HS-5 (cell line): ENCODE measurements around the gene BARX2.

Source experiments
- DNase-seq: peaks from one replicate; pipeline ENCODE4 v3.0.0-alpha.2; 2012; ENCODE audit warnings: low read depth

Gene BARX2

DNA sequence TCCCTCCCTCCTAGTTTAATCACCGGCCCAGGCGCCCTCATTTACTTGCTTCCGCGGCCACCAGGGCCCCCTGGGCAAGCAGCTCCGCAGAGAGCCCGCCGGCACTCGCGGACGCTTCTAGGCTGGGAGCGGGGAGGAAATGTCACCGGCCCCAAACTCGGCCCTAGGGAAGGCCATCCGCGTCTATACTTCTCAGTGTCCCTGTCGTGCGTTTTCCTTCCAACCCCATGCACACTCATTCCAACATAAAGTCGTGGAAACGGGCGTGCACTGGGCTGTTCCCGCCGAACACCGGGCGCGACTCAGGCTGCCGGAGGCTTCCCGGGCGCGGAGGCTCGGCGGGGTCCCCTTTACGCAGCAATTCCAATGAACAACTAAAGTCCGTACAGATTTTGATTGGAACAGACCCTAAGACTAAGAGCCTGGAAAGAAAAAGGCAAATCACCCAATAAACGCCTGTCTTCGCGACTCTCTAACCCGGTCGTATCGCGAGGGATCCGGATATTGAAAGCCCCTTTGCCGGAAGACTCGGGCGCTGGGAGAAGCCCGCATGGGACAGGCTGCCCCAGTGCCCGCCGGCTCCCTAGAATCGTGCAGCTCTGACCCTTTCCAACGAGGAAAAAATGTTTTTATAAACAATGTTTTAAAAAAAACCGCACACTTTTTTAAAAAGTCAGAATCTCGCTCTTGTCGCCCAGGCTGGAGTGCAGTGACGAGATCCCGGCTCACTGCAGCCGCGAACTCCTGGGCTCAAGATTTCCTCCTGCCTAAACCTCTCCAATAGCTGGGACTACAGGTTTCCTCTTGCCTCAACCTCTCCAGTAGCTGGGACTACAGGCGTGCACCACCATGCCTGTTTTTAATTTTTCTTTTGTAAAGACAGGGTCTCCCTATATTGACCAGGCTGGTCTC lies 1.3 kb upstream of the BARX2 start:
- DNase-seq: no peak

DNA sequence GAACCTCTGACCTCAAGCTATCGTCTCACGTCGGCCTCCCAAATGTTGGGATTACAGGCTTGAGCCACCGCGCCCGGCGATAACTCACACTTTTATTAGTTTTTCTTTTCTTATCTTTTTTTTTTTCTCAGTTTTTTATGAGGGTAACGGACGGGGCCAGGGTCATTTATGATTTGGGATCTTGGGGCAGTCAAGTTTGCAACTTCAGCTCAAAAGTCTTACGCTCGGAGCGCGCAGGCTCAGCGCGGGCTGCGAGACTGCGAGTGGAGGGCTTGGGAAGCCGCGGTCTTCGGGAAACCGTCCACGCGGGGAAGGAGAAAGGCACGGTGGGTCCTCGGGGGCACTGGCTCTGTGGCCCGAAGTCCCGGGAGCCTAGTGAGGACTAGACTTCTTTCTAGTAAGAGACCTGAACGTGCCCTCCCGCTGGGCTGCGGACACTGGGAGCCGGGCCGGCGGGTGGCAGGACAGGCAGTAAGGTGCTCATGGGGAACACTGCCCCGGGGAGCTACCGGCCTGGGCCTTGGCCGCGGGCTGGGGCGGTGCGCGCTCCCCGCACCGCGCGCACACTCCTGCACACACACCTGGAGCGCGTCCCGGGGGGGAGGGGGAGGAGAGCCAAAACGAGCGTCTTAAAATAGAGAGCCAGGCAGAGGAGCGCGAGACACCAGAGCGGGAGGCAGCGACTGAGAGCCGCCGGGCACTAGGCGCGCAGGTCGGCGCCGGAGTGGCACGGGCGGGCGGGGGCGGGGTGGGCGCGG lies 476 bp upstream of the BARX2 start:
- DNase-seq: no peak

DNA sequence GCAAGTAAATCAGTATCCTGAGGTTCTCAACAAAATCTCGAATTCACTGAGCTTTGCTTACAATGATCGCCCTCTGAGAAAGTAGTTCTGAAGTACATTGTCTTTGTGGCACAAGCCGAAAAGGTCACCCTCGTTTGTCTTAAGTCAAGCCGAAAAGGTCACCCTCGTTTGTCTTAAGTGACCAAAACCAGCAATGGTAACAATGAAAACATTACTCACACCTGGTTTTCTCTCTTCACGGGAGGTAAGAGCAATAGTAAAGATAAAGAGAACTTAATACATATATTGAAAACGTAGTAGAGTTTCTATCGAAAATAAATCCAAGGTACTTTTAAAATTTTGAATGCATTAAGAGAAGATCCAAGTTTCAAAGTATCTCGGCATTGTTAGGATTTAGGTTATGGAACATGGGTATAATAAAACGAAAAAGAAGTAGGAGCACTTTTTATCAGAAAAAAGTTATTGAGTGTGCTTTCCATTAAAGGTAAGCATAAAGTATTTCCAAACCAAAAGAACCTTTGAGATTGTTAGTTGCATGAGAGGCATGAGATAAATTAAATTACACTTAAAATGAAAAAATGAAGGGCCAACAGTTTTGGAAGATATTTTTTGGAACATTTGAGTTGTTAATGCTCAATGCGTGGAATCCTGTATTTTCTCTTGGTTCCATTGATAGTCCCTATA lies 1.2 kb downstream of the BARX2 start:
- DNase-seq: no peak

DNA sequence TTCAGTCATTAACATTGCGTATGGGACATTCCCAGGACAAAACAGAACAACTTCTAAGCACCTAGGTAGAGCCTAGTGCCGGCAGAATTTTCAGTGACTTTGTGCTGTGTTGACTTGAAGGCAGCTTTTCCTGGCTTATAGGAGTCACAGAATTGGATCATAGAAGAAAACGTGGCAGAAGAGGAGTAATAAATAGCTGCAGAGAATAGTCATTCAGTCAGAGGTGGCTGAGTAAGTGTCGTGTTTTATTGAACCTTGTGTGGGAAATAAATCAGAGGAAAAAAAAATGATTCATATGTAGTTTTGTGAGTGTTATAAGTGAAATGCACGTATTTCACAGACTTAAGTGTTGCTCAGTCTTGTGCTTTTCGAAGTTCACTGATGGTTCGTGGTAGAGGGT lies 2.1 kb downstream of the BARX2 start:
- DNase-seq: no peak

DNA sequence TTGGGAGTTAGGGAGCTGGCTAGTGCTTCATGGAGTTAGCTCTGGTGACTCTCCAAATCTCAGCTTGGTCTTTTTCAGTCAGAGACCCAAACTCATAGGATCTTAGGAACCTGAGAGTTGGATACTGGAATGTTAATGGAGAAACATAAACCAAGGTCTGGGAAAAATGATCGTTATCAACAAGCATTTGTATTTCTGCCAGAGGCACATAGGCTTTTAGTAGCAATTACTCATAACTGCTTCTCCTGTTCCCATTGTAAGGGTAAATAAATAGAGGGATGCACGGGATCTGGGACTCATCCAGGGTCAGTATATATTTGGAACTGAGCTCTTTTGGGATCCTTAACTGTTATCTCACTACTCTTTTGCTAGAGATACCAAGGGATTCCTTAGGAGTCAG lies 4.8 kb downstream of the BARX2 start:
- DNase-seq: no peak

DNA sequence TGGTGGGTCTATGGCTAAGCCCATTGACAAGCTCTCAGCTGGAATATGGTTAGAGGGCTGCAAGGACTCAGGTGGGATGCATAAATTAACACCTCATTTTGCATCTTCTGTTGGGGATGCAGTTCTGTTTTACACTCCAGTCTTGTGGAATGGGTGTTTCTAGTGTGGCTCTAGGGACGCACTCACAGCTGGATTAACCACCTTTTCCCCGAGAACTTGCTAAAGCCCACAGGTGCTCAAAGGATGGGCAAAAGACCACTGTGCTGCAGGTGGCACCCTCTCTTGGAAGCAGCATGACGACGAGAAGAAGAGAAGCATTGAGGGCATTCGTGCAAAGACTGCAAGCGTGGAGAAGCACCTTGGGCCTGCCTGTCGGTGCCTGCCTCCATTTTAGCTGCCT lies 6.9 kb downstream of the BARX2 start:
- no peak for DNase-seq

DNA sequence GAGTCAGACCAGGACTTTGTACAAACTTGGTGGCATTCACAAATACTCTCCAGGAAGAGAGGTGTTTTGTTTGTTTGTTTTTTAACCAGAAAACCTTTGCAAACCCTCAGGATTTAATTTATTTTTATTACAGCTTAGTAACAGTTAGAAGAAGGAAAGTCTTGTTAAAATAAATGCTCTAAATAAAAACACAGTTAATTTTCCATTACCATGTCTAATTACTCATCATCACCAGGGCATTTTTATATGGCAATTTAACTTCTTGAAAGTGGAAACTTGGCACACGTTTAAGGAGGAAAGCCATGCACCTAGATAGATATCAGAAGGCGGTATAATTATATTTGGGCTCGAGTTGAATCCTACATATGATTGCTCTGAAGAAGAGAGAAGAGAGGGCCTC lies 7.4 kb downstream of the BARX2 start:
- no peak for DNase-seq

DNA sequence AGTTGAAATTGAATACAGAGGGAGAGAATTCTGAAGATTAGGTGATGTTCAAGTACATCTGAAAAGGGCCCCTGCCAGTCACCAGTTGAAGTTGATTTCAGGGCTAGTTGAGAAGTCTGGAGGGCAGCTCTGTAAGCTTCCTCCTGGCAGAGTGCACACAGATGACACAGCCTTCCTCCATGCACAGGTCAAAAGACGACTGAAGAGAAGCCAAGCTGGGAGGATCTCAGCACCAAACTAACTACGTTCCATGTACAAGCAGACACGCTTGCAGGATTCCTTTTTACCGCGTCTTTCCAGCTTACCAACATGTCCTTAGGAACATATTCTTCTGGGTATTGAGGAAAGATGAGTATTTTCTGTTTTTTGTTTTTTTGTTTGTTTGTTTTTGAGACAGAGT lies 7.9 kb downstream of the BARX2 start:
- DNase-seq: no peak

DNA sequence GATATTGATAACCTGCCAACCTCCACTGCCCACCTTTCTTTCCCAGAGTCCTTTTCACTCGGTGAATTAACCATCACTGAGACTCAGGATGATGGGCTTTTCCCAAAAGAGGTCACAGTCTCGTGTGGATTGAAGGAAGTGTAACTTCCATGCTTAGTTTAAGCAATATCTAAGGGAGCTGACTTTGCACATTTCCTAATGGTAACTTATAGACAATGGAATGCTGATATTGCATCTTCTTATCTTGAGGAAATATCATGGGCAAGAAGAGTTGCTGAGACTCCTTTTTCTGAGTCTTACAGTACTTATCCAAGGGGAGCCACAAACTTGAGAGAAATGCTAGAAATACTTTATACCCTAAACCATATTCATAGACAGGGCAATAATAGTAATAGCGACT lies 8.8 kb downstream of the BARX2 start:
- no peak for DNase-seq

DNA sequence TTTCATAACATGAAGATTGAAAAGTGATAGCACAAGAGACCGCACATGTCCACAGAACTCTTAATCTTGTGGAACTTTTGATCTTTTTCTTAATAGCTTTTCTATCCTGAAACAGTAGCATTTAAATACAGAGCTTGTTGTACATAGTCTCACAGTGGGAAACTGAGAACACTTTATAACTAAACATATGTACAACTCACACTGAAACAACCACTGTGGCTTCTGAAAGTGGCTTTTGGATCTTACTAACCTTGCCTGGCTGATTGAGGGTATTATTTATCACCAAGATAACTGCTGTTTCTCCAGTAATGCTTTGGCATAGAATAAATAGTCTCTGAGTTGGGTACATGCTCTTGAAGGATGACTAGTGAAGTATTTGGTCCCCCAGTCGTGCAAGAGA lies 10.2 kb downstream of the BARX2 start:
- no peak for DNase-seq

DNA sequence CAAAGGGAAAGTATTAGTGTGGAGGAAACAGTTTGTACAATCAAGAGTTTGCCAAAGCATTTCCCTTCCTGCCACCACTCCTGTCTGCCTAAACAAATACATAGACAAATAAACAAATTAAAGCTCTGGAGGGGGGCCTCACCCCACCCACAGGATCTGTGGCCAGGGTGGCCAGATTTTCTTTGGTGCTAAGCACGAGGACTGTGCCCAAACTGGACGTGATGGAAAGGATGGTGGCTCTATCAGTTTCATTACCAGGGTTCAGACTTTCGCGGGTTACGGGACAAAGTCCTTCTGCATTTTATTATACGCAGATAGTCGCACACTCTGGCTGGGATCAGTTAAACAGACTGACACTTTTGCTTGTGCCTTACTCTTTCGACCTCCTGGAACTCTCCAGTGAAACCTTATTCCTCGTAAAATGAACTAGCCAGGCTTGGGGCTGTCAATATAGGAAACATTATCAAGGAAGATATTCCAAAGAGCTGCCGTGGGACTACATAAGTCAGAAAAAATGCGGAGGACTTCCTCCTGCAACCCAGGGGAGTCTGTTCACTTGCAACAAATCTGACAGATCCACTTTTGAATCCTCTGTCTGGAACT lies 11.2 kb downstream of the BARX2 start:
- no peak for DNase-seq

DNA sequence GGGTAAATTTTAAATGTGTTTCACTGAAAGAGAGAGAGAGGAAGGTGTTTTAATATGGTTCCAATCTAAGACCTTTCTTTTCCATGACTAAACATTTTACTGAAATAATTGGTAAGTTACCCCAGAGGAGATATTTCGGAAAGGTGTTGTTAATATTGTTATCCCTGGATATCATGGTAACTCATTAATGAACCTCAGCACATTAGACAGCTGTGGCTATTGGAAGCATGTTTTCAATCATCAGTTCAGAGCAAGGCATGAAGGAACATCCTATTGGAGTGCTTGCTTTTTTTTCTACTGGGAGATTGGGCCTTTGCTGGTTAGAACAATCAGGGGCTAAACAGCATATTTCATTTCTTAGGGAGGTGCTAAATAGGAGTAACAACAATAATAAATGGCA lies 11.8 kb downstream of the BARX2 start:
- DNase-seq: no peak

DNA sequence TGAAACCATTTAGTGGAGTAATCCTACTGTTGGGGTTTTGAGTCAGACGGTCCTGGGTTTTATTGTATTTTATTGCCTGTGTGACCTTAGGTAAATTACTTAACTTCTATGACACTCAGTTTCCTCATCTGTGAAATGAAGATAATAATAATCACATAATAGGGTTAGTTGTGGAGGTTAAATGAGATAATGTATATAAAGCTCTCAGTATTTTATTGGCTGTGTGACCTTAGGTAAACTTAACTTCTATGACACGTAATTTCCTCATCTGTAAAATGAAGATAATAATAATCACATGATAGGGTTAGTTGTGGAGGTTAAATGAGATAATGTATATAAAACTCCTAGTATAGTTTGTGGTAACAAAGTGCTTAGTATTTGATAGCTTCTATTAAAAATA lies 13.2 kb downstream of the BARX2 start:
- no peak for DNase-seq

DNA sequence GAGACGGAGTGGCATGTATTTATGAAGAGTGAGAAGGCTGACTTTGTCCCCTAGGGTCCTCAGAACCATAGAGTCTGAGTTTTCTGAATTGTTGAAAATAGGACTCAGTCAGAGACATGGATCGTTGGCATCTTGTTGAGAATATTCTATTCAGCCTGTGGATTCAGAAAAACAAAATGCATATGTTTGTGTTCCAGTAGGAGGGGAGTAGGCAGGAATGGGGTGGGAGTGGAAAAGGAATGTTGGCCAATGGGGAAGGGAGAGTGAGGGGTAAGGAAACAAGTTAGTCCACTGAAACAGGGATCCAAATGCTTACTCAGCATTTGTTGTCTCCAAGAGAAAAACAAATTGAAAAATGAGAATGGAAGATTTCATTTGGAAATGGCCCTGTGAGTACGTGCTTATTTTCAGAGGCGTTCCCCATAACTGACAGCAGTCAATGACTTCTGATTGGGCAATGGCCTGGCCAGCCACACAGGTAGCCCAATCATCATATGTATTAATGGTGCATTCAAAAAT lies 14.7 kb downstream of the BARX2 start:
- DNase-seq: no peak

DNA sequence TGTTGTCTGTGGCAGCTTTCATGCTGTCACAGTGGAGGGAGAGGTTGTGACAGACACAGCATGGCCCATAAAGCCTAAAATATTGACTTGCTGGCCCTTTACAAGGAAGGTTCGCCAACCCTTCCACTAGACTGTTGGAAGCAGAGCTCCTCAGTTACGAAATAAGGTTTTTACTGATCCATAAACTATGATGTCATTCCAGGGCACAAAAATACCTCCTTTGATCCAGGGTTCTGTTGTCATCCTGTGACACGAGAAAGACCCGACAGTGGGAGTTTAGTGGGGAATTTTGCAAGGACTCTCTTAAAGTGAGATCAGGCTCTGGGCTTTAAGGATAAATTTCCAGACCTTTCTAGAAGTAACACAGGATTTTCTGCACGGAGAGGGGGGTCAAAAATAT lies 15.7 kb downstream of the BARX2 start:
- no peak for DNase-seq

DNA sequence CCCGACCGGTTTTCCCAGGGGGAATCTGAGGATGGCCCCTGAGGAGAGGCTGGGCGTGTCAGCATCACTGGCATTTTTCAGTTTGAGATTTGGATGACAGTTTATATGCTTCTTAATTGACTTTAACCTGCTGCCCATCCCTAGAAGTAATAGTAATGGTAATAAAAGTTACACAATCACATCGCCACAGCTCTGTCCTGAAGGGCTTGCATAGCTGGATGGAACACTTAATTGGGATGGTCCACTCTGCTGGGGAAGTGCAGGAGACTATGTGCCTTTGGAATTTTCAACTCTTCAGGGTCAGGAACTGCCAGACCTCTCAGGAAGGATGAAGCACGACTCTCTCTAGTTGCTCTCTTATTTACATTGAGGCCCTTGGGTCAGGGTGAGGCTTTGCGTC lies 16.2 kb downstream of the BARX2 start:
- no peak for DNase-seq

DNA sequence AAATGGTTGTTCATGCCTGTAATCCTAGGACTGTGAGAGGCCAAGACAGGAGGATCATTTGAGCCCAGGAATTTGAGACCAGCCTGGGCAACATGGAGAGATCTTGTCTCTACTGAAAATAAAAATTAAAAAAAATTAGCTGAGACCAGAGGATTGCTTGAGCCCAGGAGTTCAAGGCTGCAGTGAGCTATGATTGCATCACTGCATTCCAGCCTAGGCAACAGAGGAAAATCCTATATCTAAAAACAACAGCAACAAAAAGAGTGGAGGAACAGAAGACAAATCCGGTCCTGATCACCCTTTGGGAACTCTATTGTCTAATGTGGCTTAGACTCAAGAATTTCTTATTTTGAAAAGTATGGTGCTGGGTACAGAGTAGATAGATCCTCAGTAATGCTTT lies 17.3 kb downstream of the BARX2 start:
- no peak for DNase-seq

DNA sequence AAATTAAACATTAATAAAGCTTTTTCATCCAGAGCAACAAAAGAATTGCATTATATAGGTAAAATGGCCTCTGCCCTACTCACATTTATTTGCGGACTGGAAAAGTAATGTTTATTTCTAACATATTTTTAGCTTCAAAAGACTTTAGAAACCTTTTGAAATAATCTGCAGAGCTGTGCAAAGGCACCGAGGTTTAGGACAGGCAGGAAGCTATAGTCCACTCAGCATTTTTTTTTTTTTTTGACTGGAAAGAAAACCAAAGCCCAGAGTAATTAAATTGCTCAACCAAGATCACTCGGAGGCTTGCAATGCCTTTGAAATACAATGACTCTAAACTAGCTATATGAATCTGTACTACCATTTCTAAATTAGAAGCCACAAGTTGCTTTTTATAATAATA lies 19.1 kb downstream of the BARX2 start:
- DNase-seq: no peak

DNA sequence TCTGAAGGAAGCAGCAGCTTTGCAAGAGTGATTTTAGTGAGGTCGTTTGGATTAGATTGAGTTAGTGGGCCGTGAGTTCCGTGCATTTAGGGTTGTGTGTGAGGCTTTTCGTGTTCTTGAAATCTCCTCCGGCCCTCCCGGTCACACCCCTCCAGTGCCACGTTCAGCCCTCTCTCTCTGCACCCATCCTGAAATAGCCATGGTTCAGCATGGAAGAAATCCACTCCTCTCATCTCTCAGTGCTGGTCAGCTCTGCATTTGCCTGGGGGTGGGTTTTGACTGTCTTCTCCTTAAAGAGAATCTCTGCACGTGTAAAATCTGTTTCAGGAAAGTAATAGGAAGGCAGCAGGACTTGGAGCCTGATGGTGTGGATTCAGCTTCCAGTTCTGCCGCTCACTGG lies 19.8 kb downstream of the BARX2 start:
- no peak for DNase-seq

DNA sequence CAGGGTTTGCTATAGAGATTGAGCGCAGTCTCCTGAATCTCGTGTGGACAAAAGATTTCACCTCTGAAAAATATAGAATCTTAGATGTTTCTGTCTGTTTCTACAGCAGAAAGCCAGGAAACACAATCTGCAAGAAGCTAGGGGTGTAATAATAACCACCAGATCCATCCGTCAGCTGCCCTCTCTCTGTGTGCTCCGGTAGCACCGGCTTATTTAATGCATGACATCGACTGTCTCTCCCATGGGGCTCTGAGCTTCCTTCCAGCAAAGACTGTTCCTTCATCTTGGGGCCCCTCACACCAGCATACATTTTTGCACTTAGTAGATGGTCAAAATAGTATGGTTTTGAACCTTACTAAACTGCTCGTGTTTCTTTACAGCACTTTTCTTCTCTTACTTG lies 20.2 kb downstream of the BARX2 start:
- no peak for DNase-seq

DNA sequence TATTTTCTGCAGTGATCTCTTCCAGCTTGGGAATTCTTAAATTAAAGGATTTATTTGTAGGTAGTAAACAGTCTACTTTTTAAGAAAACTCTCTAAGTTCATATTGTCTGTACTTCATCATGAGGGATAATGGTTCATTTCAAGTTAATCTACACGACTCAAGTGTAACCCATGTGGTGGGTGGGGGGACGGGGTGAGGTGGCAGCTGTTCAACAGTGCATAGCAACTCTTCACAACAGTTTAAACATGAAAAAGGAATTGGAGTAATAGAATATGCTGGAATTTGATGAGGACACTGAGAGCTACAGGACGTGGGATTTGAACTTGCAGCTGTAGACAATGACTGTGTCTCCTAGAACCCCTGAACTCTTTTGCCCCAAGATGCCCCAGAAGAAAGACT lies 20.8 kb downstream of the BARX2 start:
- DNase-seq: no peak
